ENCODE data around the gene SLC19A2.
"Not testable (repeated sequence)": the region's sequence is repeated elsewhere in the genome, so short reads cannot be mapped to it uniquely, and the experiment has no call there.

The SLC19A2 gene

GRCh38 chr1:169508432-169509338 is 22.9 kb upstream of the SLC19A2 start:
- DNase-seq (ENCODE audit: low read depth in 2 of 2): no peak

- no peak for DNase-seq (ENCODE audit: low read depth in 2 of 2)
Measured at GRCh38 chr1:169507413-169507812, 21.7 kb upstream of the SLC19A2 start.

- DNase-seq (ENCODE audit: low read depth in 2 of 2): not testable (repeated sequence)
Measured at GRCh38 chr1:169503601-169504000, 17.9 kb upstream of the SLC19A2 start.

GRCh38 chr1:169499807-169500206 is 14.1 kb upstream of the SLC19A2 start:
- no peak for DNase-seq (ENCODE audit: low read depth in 2 of 2)

- no peak for DNase-seq (ENCODE audit: low read depth in 2 of 2)
Measured at GRCh38 chr1:169497317-169497716, 11.6 kb upstream of the SLC19A2 start.

- DNase-seq (ENCODE audit: low read depth in 2 of 2): no peak
Measured at GRCh38 chr1:169495916-169496315, 10.2 kb upstream of the SLC19A2 start.

GRCh38 chr1:169495046-169495775 is 9.5 kb upstream of the SLC19A2 start:
- no peak for DNase-seq (ENCODE audit: low read depth in 2 of 2)

GRCh38 chr1:169494343-169494742 is 8.6 kb upstream of the SLC19A2 start:
- no peak for DNase-seq (ENCODE audit: low read depth in 2 of 2)

- DNase-seq (ENCODE audit: low read depth in 2 of 2): no peak
Measured at GRCh38 chr1:169493251-169493650, 7.5 kb upstream of the SLC19A2 start.

- DNase-seq (ENCODE audit: low read depth in 2 of 2): no peak
Measured at GRCh38 chr1:169491845-169492281, 6.1 kb upstream of the SLC19A2 start.

GRCh38 chr1:169488157-169488556 is 2.4 kb upstream of the SLC19A2 start:
- no peak for DNase-seq (ENCODE audit: low read depth in 2 of 2)

GRCh38 chr1:169487561-169487960 is 1.8 kb upstream of the SLC19A2 start:
- no peak for DNase-seq (ENCODE audit: low read depth in 2 of 2)

GRCh38 chr1:169487133-169487532 is 1.4 kb upstream of the SLC19A2 start:
- no peak for DNase-seq (ENCODE audit: low read depth in 2 of 2)

GRCh38 chr1:169486281-169487051 is 722 bp upstream of the SLC19A2 start:
- peak in 1 of 2 experiments; percentile 4 for DNase-seq (ENCODE audit: low read depth in 2 of 2)

- DNase-seq (ENCODE audit: low read depth in 2 of 2): peak in 1 of 2 experiments; percentile 4
Measured at GRCh38 chr1:169484683-169485430, 887 bp downstream of the SLC19A2 start.

- DNase-seq (ENCODE audit: low read depth in 2 of 2): no peak
Measured at GRCh38 chr1:169484101-169484500, 1.6 kb downstream of the SLC19A2 start.

- no peak for DNase-seq (ENCODE audit: low read depth in 2 of 2)
Measured at GRCh38 chr1:169483500-169483966, 2.2 kb downstream of the SLC19A2 start.

- no peak for DNase-seq (ENCODE audit: low read depth in 2 of 2)
Measured at GRCh38 chr1:169479363-169480066, 6.2 kb downstream of the SLC19A2 start.

- no peak for DNase-seq (ENCODE audit: low read depth in 2 of 2)
Measured at GRCh38 chr1:169478094-169478672, 7.6 kb downstream of the SLC19A2 start.

GRCh38 chr1:169475806-169476387 is 9.8 kb downstream of the SLC19A2 start:
- no peak for DNase-seq (ENCODE audit: low read depth in 2 of 2)
